HL-60 (cell line): Measurements from ENCODE around the gene PLPPR1.

Source experiments
- DNase-seq, 2 experiments: peaks; one replicate each; pipeline ENCODE4 v3.0.0-alpha.2; 2010 to 2020; ENCODE audit warnings: low read depth in 1 of 2, low spot score in 1 of 2
- H3K27ac ChIP-seq: fragments of 250-450 bp; sonication (Bioruptor Pico); replicated peaks from 2 replicates; pipeline ENCODE4 v1.5.1; 2020; ENCODE audit warnings: mild to moderate bottlenecking, moderate library complexity
- H3K27me3 ChIP-seq: fragments of 250-450 bp; sonication (Bioruptor Pico); 2 replicates; pipeline ENCODE4 v1.5.1; 2021; ENCODE audit warnings: mild to moderate bottlenecking, moderate library complexity; ENCODE audit not compliant: insufficient read depth, poor library complexity, severe bottlenecking
- H3K4me3 ChIP-seq: replicated peaks from 2 replicates; pipeline ENCODE4 v1.5.1; 2011; ENCODE audit warnings: mild to moderate bottlenecking, control low read depth, low read length; ENCODE audit not compliant: insufficient read depth
- GABPA ChIP-seq: IDR thresholded peaks from 2 replicates; pipeline ENCODE4 v1.6.1; 2012; ENCODE audit warnings: low read depth
- POLR2AphosphoS5 ChIP-seq: IDR thresholded peaks from 2 replicates; pipeline ENCODE4 v1.6.1; 2012; ENCODE audit warnings: low read depth
- SPI1 ChIP-seq: IDR thresholded peaks from 2 replicates; pipeline ENCODE4 v1.6.1; 2012; ENCODE audit warnings: low read depth, mild to moderate bottlenecking, borderline replicate concordance
- TF ChIP-seq, protein P1 (sequence below): IDR thresholded peaks from 2 replicates; pipeline ENCODE4 v1.6.1; 2012; ENCODE audit warnings: low read depth; ENCODE audit not compliant: insufficient replicate concordance
- TF ChIP-seq, protein P2 (sequence below): IDR thresholded peaks from one replicate; pipeline ENCODE4 v1.5.1; 2011; ENCODE audit warnings: low read length, control low read depth, inconsistent platforms; ENCODE audit not compliant: insufficient read depth

PLPPR1 gene

DNA sequence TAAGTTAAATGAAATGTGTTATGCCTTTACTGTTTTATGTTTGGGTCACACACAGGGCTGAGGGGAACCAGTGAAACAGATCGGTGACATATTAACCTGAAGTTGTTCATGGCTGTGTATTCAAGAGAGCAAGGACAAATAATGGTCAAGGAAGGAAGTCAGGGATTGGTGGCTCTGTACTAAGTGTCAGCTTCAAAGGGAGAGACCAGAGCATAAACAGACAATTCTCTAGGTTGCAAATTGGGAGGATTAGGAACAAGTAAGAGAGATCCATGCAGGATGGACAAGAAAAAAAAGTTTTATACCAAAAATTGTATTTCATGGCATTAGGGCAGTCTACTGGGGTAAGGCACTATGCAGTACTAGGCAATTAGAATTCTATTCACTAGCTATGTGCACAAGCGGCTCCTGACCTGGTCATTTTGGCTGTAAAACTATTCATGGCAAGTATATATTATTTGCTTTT lies 156.3 kb downstream of the PLPPR1 start:
- TF ChIP-seq, protein P1, sequence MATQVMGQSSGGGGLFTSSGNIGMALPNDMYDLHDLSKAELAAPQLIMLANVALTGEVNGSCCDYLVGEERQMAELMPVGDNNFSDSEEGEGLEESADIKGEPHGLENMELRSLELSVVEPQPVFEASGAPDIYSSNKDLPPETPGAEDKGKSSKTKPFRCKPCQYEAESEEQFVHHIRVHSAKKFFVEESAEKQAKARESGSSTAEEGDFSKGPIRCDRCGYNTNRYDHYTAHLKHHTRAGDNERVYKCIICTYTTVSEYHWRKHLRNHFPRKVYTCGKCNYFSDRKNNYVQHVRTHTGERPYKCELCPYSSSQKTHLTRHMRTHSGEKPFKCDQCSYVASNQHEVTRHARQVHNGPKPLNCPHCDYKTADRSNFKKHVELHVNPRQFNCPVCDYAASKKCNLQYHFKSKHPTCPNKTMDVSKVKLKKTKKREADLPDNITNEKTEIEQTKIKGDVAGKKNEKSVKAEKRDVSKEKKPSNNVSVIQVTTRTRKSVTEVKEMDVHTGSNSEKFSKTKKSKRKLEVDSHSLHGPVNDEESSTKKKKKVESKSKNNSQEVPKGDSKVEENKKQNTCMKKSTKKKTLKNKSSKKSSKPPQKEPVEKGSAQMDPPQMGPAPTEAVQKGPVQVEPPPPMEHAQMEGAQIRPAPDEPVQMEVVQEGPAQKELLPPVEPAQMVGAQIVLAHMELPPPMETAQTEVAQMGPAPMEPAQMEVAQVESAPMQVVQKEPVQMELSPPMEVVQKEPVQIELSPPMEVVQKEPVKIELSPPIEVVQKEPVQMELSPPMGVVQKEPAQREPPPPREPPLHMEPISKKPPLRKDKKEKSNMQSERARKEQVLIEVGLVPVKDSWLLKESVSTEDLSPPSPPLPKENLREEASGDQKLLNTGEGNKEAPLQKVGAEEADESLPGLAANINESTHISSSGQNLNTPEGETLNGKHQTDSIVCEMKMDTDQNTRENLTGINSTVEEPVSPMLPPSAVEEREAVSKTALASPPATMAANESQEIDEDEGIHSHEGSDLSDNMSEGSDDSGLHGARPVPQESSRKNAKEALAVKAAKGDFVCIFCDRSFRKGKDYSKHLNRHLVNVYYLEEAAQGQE, result no peak
- TF ChIP-seq POLR2AphosphoS5, result no peak
- no peak for TF ChIP-seq SPI1
- TF ChIP-seq GABPA, result no peak
- TF ChIP-seq, protein P2, sequence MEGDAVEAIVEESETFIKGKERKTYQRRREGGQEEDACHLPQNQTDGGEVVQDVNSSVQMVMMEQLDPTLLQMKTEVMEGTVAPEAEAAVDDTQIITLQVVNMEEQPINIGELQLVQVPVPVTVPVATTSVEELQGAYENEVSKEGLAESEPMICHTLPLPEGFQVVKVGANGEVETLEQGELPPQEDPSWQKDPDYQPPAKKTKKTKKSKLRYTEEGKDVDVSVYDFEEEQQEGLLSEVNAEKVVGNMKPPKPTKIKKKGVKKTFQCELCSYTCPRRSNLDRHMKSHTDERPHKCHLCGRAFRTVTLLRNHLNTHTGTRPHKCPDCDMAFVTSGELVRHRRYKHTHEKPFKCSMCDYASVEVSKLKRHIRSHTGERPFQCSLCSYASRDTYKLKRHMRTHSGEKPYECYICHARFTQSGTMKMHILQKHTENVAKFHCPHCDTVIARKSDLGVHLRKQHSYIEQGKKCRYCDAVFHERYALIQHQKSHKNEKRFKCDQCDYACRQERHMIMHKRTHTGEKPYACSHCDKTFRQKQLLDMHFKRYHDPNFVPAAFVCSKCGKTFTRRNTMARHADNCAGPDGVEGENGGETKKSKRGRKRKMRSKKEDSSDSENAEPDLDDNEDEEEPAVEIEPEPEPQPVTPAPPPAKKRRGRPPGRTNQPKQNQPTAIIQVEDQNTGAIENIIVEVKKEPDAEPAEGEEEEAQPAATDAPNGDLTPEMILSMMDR, result no peak
- DNase-seq, result no peak
- H3K27ac ChIP-seq, result no peak overlapping the region
- H3K4me3 ChIP-seq, result no peak overlapping the region
- H3K27me3 ChIP-seq, result no peaks in the 10 kb centered on the region

DNA sequence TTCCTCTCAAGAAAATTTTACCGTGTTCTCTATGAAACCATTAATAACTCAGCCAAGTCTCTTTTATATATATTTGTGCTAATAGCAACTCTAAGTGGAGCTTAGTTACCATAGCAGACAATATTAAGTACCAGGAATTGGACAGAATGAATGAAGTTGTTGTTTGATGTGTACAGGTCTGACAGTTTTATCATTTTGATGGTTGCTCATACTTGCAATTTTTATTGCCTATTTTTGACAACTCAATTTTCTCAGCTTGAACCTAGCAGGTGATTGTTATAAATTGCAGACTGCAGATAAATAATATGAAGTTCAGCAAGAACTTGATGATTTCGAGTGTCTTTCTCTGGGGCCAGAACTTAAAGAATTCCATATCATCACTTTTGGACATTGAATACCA lies 163.2 kb downstream of the PLPPR1 start:
- TF ChIP-seq POLR2AphosphoS5, result no peak
- no peak for TF ChIP-seq GABPA
- TF ChIP-seq, protein P1, result no peak
- no peak for TF ChIP-seq SPI1
- TF ChIP-seq, protein P2, result no peak
- DNase-seq, result no peak
- Histone ChIP-seq H3K27me3 (no peaks in the 10 kb centered on the region), H3K4me3 (no peak overlapping the region), H3K27ac (no peak overlapping the region)

DNA sequence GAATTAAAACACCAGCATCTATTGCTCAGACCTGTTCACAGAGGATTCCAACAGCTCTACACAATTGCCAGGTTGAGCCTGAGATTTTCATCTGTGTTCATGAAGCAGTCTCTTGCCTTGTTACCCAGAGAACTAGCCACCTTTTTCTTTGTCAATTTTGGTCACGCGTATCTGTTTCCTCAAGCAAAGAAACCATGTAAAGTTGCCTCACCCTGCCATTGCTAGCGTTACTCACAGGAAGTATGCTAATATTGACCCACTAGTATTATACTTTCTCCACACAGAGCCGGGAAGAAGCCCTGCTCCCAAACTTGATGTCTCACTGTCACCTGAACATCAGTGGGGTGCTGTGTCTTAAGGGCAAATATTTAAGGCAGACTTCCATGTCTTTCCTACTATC lies 168.5 kb downstream of the PLPPR1 start:
- TF ChIP-seq POLR2AphosphoS5 (no peak), GABPA (no peak), SPI1 (no peak)
- TF ChIP-seq, protein P1, result no peak
- TF ChIP-seq, protein P2, result no peak
- no peak for DNase-seq
- no peak overlapping the region for H3K4me3 ChIP-seq
- H3K27me3 ChIP-seq, result no peaks in the 10 kb centered on the region
- H3K27ac ChIP-seq, result no peak overlapping the region
